GM10266 (cell line): ENCODE results near the gene ARMC9.

Experiments used
- DNase-seq: peaks from one replicate; pipeline ENCODE4 v3.0.0; 2012; ENCODE audit errors: extremely low spot score
- CTCF ChIP-seq: IDR thresholded peaks from 2 replicates; pipeline ENCODE4 v1.5.1; 2012; ENCODE audit warnings: mild to moderate bottlenecking, low read depth; ENCODE audit not compliant: control insufficient read depth, insufficient read depth; ENCODE audit errors: missing control alignments

Gene ARMC9

GRCh38 chr2:231184319-231184718 lies 14.1 kb upstream of the ARMC9 start:
- DNase-seq: no peak
- no peak for TF ChIP-seq CTCF

GRCh38 chr2:231185050-231185725 lies 13.2 kb upstream of the ARMC9 start:
- no peak for TF ChIP-seq CTCF
- no peak for DNase-seq

- no peak for TF ChIP-seq CTCF
- DNase-seq: no peak
Observed at GRCh38 chr2:231185886-231186285, 12.5 kb upstream of the ARMC9 start.

- TF ChIP-seq CTCF: no peak
- no peak for DNase-seq
Observed at GRCh38 chr2:231186325-231186724, 12.1 kb upstream of the ARMC9 start.

GRCh38 chr2:231187736-231188505 lies 10.5 kb upstream of the ARMC9 start:
- no peak for TF ChIP-seq CTCF
- DNase-seq: no peak

GRCh38 chr2:231188506-231189170 lies 9.8 kb upstream of the ARMC9 start:
- no peak for DNase-seq
- no peak for TF ChIP-seq CTCF

- no peak for DNase-seq
Observed at GRCh38 chr2:231189171-231189530, 9.3 kb upstream of the ARMC9 start.

More at GRCh38 chr2:231189171-231189530, 9.3 kb upstream of the ARMC9 start:
- TF ChIP-seq CTCF: no peak
